Common myeloid progenitor, CD34-positive (primary cell): ENCODE measurements around the gene CHMP6.

ENCODE experiments used
- CTCF ChIA-PET: fragments of 350-600 bp; sonication (Branson Sonifier 250); formaldehyde crosslinking; loops from one replicate; lab custom pipeline; 2021; ENCODE audit warnings: antibody characterized with exemption; lab: Charles Lee
- POLR2A ChIA-PET: fragments of 350-600 bp; sonication (Branson Sonifier 250); formaldehyde crosslinking; loops from one replicate; lab custom pipeline; 2021; ENCODE audit warnings: antibody characterized with exemption; lab: Charles Lee
- DNase-seq, 3 donors: peaks; one replicate each; pipeline versions ENCODE4 v3.0.0 to v3.0.0-alpha.2; 2013
- H3K27ac ChIP-seq, 2 experiments: 1 replicate in 1 of 2; 2 replicates in 1 of 2; pipeline ENCODE4 v1.7.0; 2013; ENCODE audit warnings: inconsistent platforms in 2 of 2, low read length in 2 of 2, mild to moderate bottlenecking in 2 of 2, low read depth in 1 of 2, moderate library complexity in 1 of 2; ENCODE audit not compliant: severe bottlenecking in 2 of 2, insufficient read depth in 1 of 2, poor library complexity in 1 of 2
- H3K27me3 ChIP-seq, 5 experiments: replicated peaks in 2 of 5; 1 replicate in 3 of 5; 2 replicates in 2 of 5; pipeline versions ENCODE4 v1.6.1 to v1.7.0; 2013; ENCODE audit warnings: low read length in 4 of 5, mild to moderate bottlenecking in 2 of 5, moderate library complexity in 2 of 5, inconsistent platforms in 1 of 5; ENCODE audit not compliant: insufficient read depth in 5 of 5, control insufficient read depth in 4 of 5
- H3K36me3 ChIP-seq, 4 experiments: 1 replicate in 2 of 4; 2 replicates in 2 of 4; pipeline versions ENCODE4 v1.6.1 to v1.7.0; 2013; ENCODE audit warnings: low read length in 3 of 4, control low read depth in 1 of 4, mild to moderate bottlenecking in 1 of 4; ENCODE audit not compliant: control insufficient read depth in 4 of 4, insufficient read depth in 4 of 4
- H3K4me1 ChIP-seq, 4 experiments: 1 replicate in 3 of 4; 2 replicates in 1 of 4; pipeline versions ENCODE4 v1.6.1 to v1.7.1; 2013; ENCODE audit warnings: low read length in 3 of 4, mild to moderate bottlenecking in 3 of 4, control low read depth in 1 of 4, inconsistent platforms in 1 of 4, moderate library complexity in 1 of 4; ENCODE audit not compliant: control insufficient read depth in 4 of 4, insufficient read depth in 4 of 4; ENCODE audit errors: control extremely low read depth in 1 of 4
- H3K4me3 ChIP-seq, 7 experiments: 1 replicate in 4 of 7; 2 replicates in 3 of 7; pipeline versions ENCODE4 v1.5.1 to v1.7.0; 2013; ENCODE audit warnings: mild to moderate bottlenecking in 7 of 7, low read length in 6 of 7, moderate library complexity in 6 of 7, inconsistent platforms in 2 of 7, low read depth in 2 of 7, control low read depth in 1 of 7; ENCODE audit not compliant: insufficient read depth in 4 of 7, control insufficient read depth in 1 of 7; ENCODE audit errors: extremely low read depth in 1 of 7
- H3K9me3 ChIP-seq, 5 experiments: 1 replicate in 4 of 5; 2 replicates in 1 of 5; pipeline versions ENCODE4 v1.6.1 to v1.7.1; 2013; ENCODE audit warnings: low read length in 4 of 5, mild to moderate bottlenecking in 2 of 5, inconsistent platforms in 1 of 5, low read depth in 1 of 5, moderate library complexity in 1 of 5; ENCODE audit not compliant: control insufficient read depth in 4 of 5, insufficient read depth in 2 of 5; ENCODE audit errors: control extremely low read depth in 1 of 5
- WGBS: methylation state at CpG from one replicate; pipeline ENCODE4 v1.1.5; 2013; ENCODE audit not compliant: insufficient coverage; 5-methylcytosine and 5-hydroxymethylcytosine counted together

CHMP6 gene

GRCh38 chr17:81022344-81022676 lies 30.7 kb downstream of the CHMP6 start:
- 100% methylated on average over 2 of the region's 6 CpGs for WGBS
- peaks cover 0 to 35% (median 31%) of the 10 kb centered on the region in 4 experiments for H3K4me1 ChIP-seq

GRCh38 chr17:81025065-81025740 lies 33.6 kb downstream of the CHMP6 start:
- H3K27me3 ChIP-seq: peaks cover 0 to 29% (median 2%) of the 10 kb centered on the region in 5 experiments
- H3K36me3 ChIP-seq: no peaks in the 10 kb centered on the region
- POLR2A ChIA-PET: no interaction called here
- H3K4me3 ChIP-seq: no peak overlapping the region
- peaks cover 0 to 16% (median 12%) of the 10 kb centered on the region in 4 experiments for H3K4me1 ChIP-seq
- peaks cover 0 to 5% (median 0%) of the 10 kb centered on the region in 5 experiments for H3K9me3 ChIP-seq
- 95% methylated on average over 12 of the region's 16 CpGs for WGBS
- DNase-seq: no peak
- H3K27ac ChIP-seq: no peak overlapping the region
- CTCF ChIA-PET: interaction anchor here (0.7 to 2.1 kb wide), 8 partner anchors 9 to 117 kb away, joined by 3 to 9 read pairs (median 3); partner anchors contain the start of gene BAIAP2

More at GRCh38 chr17:81022344-81022676, 30.7 kb downstream of the CHMP6 start:
- ChIA-PET CTCF (interaction anchor here (2.2 to 2.6 kb wide), 2 partner anchors 11 to 75 kb away, joined by 10 to 12 read pairs; no protein-coding TSS in a partner anchor), POLR2A (no interaction called here)
- no peak for DNase-seq
- Histone ChIP-seq H3K27me3 (peaks cover 0 to 15% (median 0%) of the 10 kb centered on the region in 5 experiments), H3K4me3 (no peak overlapping the region), H3K9me3 (peaks cover 0 to 5% (median 0%) of the 10 kb centered on the region in 5 experiments), H3K27ac (no peak overlapping the region), H3K36me3 (no peaks in the 10 kb centered on the region)

- WGBS: 97% methylated on average over 22 of the region's 22 CpGs
- Histone ChIP-seq H3K27ac (no peak overlapping the region), H3K4me1 (peaks cover 0 to 15% (median 12%) of the 10 kb centered on the region in 4 experiments), H3K36me3 (no peaks in the 10 kb centered on the region), H3K4me3 (no peak overlapping the region), H3K27me3 (peaks cover 0 to 29% (median 2%) of the 10 kb centered on the region in 5 experiments), H3K9me3 (peaks cover 0 to 5% (median 0%) of the 10 kb centered on the region in 5 experiments)
- DNase-seq: no peak
- CTCF ChIA-PET: interaction anchor here (0.9 to 2.1 kb wide), 7 partner anchors 8 to 86 kb away, joined by 3 to 9 read pairs (median 3); partner anchors contain the start of gene BAIAP2
- POLR2A ChIA-PET: interaction anchor here (0.5 to 1.1 kb wide), 3 partner anchors 11 to 68 kb away, joined by 3 to 4 read pairs (median 3); no protein-coding TSS in a partner anchor
Measured at GRCh38 chr17:81025741-81026129, 34.1 kb downstream of the CHMP6 start.

- CTCF ChIA-PET: interaction anchor here (1.0 to 2.1 kb wide), 5 partner anchors 8 to 76 kb away, joined by 3 to 9 read pairs (median 7); partner anchors contain the start of gene BAIAP2
- POLR2A ChIA-PET: interaction anchor here (0.5 to 1.1 kb wide), 3 partner anchors 10 to 68 kb away, joined by 3 to 4 read pairs (median 3); no protein-coding TSS in a partner anchor
- Histone ChIP-seq H3K9me3 (peaks cover 0 to 5% (median 0%) of the 10 kb centered on the region in 5 experiments), H3K27me3 (peaks cover 0 to 29% (median 2%) of the 10 kb centered on the region in 5 experiments), H3K27ac (no peak overlapping the region), H3K4me3 (no peak overlapping the region), H3K4me1 (peaks cover 0 to 20% (median 11%) of the 10 kb centered on the region in 4 experiments), H3K36me3 (peaks cover 0 to 3% (median 0%) of the 10 kb centered on the region in 4 experiments)
- WGBS: 96% methylated on average over 30 of the region's 31 CpGs
- no peak for DNase-seq
Measured at GRCh38 chr17:81026266-81027036, 34.8 kb downstream of the CHMP6 start.

- POLR2A ChIA-PET: no interaction called here
- H3K4me3 ChIP-seq: no peak overlapping the region
- H3K4me1 ChIP-seq: peaks cover 0 to 20% (median 13%) of the 10 kb centered on the region in 4 experiments
- CTCF ChIA-PET: no interaction called here
- peaks cover 0 to 9% (median 2%) of the 10 kb centered on the region in 4 experiments for H3K36me3 ChIP-seq
- peaks cover 0 to 5% (median 0%) of the 10 kb centered on the region in 5 experiments for H3K9me3 ChIP-seq
- peaks cover 0 to 29% (median 2%) of the 10 kb centered on the region in 5 experiments for H3K27me3 ChIP-seq
- WGBS: 95% methylated on average over 14 of the region's 15 CpGs
- DNase-seq: no peak
- no peak overlapping the region for H3K27ac ChIP-seq
Measured at GRCh38 chr17:81027038-81027437, 35.4 kb downstream of the CHMP6 start.

- ChIA-PET CTCF (interaction anchor here (0.9 kb wide), 1 partner anchor 71 kb away, joined by 4 read pairs; no protein-coding TSS in a partner anchor), POLR2A (no interaction called here)
- peak; percentile 33 to 76 (median 67) for DNase-seq
- Histone ChIP-seq H3K36me3 (peaks cover 2 to 15% (median 8%) of the 10 kb centered on the region in 4 experiments), H3K27me3 (peaks cover 0 to 29% (median 2%) of the 10 kb centered on the region in 5 experiments), H3K9me3 (peaks cover 0 to 5% (median 0%) of the 10 kb centered on the region in 5 experiments), H3K4me1 (peaks cover 0 to 20% (median 17%) of the 10 kb centered on the region in 4 experiments), H3K27ac (no peak overlapping the region), H3K4me3 (no peak overlapping the region)
- WGBS: 47% methylated on average over 32 of the region's 37 CpGs
Measured at GRCh38 chr17:81027591-81028505, 36.2 kb downstream of the CHMP6 start.
